Ectodermal cell (in vitro differentiated cells): ENCODE data around the gene PBX1.

Experiments used
- H3K27ac ChIP-seq: 2 replicates; pipeline ENCODE4 v1.7.0; 2013; ENCODE audit warnings: mild to moderate bottlenecking, low read depth, low read length; ENCODE audit not compliant: insufficient read depth, poor library complexity, severe bottlenecking
- H3K27me3 ChIP-seq: 2 replicates; pipeline ENCODE4 v1.7.0; 2013; ENCODE audit warnings: mild to moderate bottlenecking, low read length; ENCODE audit not compliant: insufficient read depth, control insufficient read depth, poor library complexity, severe bottlenecking
- H3K36me3 ChIP-seq: one replicate; pipeline ENCODE4 v1.7.0; 2013; ENCODE audit warnings: low read length; ENCODE audit not compliant: control insufficient read depth, insufficient read depth
- H3K4me1 ChIP-seq: one replicate; pipeline ENCODE4 v1.7.0; 2013; ENCODE audit warnings: low read length; ENCODE audit not compliant: control insufficient read depth, insufficient read depth
- H3K4me3 ChIP-seq: 2 replicates; pipeline ENCODE4 v1.7.0; 2013; ENCODE audit warnings: low read depth, low read length, control low read depth; ENCODE audit not compliant: insufficient read depth
- H3K9me3 ChIP-seq: 2 replicates; pipeline ENCODE4 v1.7.0; 2013; ENCODE audit warnings: mild to moderate bottlenecking, low read length, moderate library complexity; ENCODE audit not compliant: control insufficient read depth
- WGBS, 2 experiments: methylation state at CpG; one replicate each; pipeline ENCODE4 v1.1.7; 2013; ENCODE audit warnings: missing lambda C conversion rate in 2 of 2; 5-methylcytosine and 5-hydroxymethylcytosine counted together

The PBX1 gene

DNA sequence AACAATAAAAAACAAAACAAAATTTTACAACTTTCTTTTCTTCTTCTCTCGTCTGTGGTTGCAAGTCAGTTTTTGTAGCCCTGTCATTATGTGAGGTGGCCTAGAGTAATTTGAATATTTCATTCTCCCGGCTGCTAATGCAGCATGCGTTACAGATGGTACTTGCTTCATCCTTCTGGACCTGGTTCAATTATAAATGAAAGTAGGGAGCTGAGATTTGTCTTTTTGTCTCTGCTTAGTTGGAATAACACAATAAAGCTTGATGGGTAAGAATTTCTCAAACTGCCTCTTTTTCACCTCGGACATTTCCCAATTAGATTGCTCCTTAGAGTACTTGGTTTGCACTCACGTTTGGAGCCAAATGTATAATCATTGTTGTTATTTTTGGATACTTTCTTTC, 201.6 kb downstream of the PBX1 start:
- H3K4me3 ChIP-seq = no peak overlapping the region
- peaks cover 3% of the 10 kb centered on the region for H3K4me1 ChIP-seq
- H3K9me3 ChIP-seq = no peaks in the 10 kb centered on the region
- H3K27me3 ChIP-seq = no peaks in the 10 kb centered on the region
- no peaks in the 10 kb centered on the region for H3K36me3 ChIP-seq
- H3K27ac ChIP-seq = no peak overlapping the region
- WGBS, 2 experiments = 94 to 97% methylated on average over 4 to 5 of the region's 5 CpGs

DNA sequence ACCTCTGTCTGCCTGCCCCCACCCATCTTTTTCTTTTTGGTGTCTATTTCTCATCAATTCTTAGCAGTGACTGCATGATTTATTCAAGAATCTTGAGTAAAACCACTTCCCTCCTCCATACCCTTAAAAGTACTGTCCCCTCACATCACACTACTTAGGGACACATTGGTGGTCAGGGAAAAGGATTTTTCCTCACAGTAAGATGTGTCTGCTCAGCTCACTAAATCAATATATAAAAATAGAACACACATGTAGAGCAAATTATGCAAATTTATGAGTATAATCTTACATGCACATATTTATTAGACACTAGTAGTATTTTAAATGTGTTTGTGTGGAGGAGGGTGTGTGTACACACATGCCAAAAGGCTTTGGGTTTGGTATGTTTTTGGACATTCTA, 202.0 kb downstream of the PBX1 start:
- H3K27ac ChIP-seq = no peak overlapping the region
- H3K4me3 ChIP-seq = no peak overlapping the region
- no peaks in the 10 kb centered on the region for H3K9me3 ChIP-seq
- no peaks in the 10 kb centered on the region for H3K27me3 ChIP-seq
- H3K4me1 ChIP-seq = no peaks in the 10 kb centered on the region
- H3K36me3 ChIP-seq = no peaks in the 10 kb centered on the region

DNA sequence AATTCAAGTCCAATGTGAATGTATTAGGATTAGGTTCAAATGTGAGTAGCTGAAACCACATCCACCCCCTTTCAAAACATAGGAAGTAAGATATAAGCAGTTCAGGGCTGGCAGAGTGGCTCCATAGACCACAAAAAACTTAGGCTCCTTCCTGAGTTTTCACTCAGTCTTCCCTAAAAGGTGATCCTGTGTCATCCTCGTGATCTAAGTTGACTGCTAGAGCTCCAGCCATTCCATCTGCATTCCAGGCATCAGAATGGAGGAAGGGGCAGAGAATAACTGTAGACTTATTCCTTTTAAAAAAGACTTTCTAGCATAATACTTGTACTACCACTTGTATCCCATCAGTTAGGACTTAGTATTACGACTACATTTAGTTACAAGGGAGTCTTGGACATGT, 204.1 kb downstream of the PBX1 start:
- Histone ChIP-seq H3K27ac (no peak overlapping the region), H3K27me3 (no peaks in the 10 kb centered on the region), H3K4me1 (no peaks in the 10 kb centered on the region), H3K9me3 (no peaks in the 10 kb centered on the region), H3K36me3 (no peaks in the 10 kb centered on the region), H3K4me3 (no peak overlapping the region)
- 90 to 98% methylated on average over 2 of the region's 2 CpGs for whole genome bisulfite sequencing, 2 experiments

DNA sequence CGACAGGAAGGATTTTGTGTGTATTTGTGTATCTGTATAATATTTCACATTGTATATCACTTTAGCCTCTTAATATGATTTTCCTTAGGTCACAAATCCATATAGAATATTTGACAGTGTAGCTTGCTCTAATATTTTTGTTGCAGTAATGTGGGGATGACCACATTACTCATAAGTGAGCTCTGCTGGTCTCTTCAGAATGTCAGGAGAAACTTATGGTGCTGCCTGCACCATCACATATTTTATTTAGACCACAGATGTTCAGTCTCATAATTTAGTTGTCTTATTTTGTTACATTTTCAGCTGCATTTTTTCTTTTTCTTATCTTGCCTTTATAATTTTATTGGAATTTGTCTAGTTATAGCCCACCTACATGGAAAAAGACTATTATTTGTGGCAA, 205.3 kb downstream of the PBX1 start:
- no peak overlapping the region for H3K27ac ChIP-seq
- no peaks in the 10 kb centered on the region for H3K27me3 ChIP-seq
- no peaks in the 10 kb centered on the region for H3K9me3 ChIP-seq
- H3K4me3 ChIP-seq = no peak overlapping the region
- no CpG with 5 or more reads among the region's 1 CpG for WGBS, 2 experiments
- no peaks in the 10 kb centered on the region for H3K4me1 ChIP-seq
- H3K36me3 ChIP-seq = no peaks in the 10 kb centered on the region

DNA sequence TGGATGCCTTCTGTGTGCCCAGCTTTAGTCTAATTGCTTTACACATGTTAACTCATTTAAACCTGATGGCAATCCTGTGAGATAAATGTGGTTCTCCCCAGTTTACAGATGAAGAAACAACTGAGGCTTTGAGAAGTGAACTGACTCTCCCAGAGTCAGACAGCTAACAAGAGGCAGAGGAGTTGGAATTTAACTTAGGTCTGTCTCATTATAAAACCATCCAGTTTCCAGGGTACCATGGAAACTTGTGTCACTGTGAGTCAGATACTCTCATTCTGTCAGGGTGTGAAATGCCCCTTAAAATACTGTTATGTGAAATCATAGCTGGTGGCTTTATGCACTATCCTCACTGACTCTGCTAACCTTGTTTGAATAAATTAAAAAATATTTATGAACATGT, 206.6 kb downstream of the PBX1 start:
- Histone ChIP-seq H3K36me3 (no peaks in the 10 kb centered on the region), H3K27ac (no peak overlapping the region)

DNA sequence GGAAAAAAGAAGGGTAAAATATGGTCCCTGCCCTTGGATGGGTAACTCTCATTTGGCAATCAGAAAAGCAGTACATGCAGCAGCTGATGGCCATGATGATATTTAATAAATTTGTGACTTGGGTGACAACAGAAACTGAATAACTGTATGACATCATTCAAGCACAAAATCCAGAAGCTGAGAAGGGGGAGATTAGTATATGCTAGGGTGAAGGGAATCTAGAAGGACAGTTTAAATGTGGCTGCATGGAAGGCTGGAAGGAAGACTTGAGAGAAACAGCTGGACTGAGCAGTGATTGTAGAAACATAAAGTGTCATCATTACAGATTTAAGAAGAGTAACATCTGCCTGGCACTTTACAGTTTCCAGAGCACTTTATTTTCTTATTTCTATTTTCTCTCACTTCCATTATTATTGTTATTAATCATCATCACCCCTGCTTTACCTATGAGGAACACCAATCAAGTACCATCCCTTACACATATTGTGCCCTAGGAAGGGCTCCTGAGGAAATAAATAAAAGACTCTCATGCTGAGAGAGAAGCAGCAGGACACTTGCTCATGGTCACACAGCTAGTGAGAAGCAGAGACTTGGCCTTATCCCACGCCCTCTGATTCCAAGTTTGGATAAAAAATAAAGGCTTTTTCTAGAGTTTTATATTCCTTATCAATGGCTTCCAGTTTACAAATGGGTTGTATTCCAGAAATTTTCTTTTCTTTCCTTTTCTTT, 207.2 kb downstream of the PBX1 start:
- H3K4me1 ChIP-seq = peaks cover 4% of the 10 kb centered on the region
- 87 to 100% methylated on average over 1 of the region's 1 CpG for WGBS, 2 experiments
- no peak overlapping the region for H3K27ac ChIP-seq
- no peaks in the 10 kb centered on the region for H3K9me3 ChIP-seq
- no peaks in the 10 kb centered on the region for H3K36me3 ChIP-seq
- H3K27me3 ChIP-seq = no peaks in the 10 kb centered on the region
- no peak overlapping the region for H3K4me3 ChIP-seq

More for the DNA sequence above, 206.6 kb downstream of the PBX1 start:
- no peak overlapping the region for H3K4me3 ChIP-seq
- no peaks in the 10 kb centered on the region for H3K9me3 ChIP-seq
- H3K4me1 ChIP-seq = peaks cover under 1% of the 10 kb centered on the region
- no peaks in the 10 kb centered on the region for H3K27me3 ChIP-seq

DNA sequence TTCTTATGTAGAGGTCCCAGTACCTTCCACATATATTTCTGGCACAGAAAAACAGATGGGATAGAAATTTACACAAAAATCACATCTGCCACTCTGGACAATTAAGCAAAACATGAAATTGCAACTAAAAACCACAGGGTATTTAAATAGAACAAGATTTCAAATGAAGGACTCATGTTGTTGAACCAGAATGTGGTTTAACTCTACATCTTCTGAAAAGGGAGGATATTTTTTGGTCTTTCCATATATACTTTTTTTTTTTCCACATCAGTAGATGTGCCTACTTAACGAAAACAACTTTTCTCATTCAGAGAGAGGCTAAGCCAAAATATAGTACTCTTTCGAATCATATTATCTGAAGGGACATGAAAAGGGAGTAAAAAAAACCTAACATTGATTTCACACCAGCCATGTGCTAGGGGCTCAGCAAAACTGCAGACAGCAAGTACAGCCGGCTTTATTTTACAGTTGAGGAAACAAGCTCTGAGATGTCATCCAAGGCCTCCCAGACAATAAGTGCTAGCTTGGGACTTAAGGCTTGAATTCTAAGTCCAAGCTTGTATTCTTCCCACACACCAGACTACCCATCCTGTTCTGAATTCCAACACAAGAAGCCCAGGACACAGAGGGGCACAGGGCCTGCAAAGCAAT, 208.9 kb downstream of the PBX1 start:
- H3K27me3 ChIP-seq = no peaks in the 10 kb centered on the region
- no peak overlapping the region for H3K27ac ChIP-seq
- H3K4me1 ChIP-seq = peaks cover 10% of the 10 kb centered on the region
- H3K4me3 ChIP-seq = no peak overlapping the region
- no peaks in the 10 kb centered on the region for H3K36me3 ChIP-seq
- H3K9me3 ChIP-seq = no peaks in the 10 kb centered on the region
- WGBS, 2 experiments = 95 to 96% methylated on average over 3 of the region's 3 CpGs

DNA sequence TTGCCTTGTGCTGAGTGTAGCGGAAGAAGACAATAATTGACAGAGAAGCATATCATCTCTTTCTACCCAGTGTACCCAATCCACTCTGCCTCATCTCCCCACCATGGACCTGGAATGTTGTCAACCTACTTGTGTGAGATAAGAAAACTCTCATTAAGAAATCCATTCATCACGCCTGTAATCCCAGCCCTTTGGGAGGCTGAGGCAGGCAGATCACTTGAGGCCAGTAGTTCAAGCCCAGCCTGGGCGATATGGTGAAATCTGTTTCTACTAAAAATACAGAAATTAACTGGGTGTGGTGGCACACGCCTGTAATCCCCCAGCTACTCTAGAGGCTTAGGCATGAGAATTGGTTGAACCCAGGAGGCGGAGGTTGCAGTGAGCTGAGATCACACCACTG, 209.6 kb downstream of the PBX1 start:
- Histone ChIP-seq H3K36me3 (no peaks in the 10 kb centered on the region), H3K4me1 (peaks cover 10% of the 10 kb centered on the region), H3K4me3 (no peak overlapping the region), H3K27ac (no peak overlapping the region), H3K27me3 (no peaks in the 10 kb centered on the region), H3K9me3 (no peaks in the 10 kb centered on the region)
- 91 to 95% methylated on average over 5 of the region's 5 CpGs for WGBS, 2 experiments

DNA sequence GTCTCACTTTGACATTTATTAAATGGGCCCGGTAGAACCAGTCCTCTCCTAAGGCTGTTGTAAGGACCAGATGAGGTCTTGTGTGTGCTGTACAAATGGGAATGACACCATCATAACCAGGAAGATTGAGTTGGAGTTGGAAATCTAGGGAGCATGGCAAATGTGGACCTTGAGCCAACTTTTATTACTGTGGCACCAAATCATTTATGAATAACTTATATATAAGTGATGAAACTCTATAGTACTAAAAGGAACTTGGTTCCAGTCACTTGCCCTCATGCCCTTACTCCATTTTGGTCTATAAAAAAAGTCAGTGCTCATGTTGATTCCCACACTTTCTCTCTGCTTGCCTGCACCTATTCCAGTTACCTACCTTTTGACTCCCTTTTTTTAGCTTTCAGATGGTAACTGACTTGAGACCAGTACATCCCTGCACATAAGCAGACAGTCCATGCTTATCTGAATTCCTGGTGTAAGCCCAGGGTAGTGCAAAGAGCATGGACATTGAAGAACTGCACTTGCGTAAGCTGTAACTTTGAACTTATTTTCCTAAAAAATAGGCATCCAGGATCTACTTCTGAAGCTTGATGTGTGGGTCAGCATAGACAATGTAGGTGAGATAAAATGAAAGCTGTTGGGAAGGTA, 210.6 kb downstream of the PBX1 start:
- no peaks in the 10 kb centered on the region for H3K36me3 ChIP-seq
- H3K27ac ChIP-seq = no peak overlapping the region
- H3K27me3 ChIP-seq = no peaks in the 10 kb centered on the region
- 99 to 100% methylated on average over 2 of the region's 2 CpGs for WGBS, 2 experiments
- H3K4me3 ChIP-seq = no peak overlapping the region
- no peaks in the 10 kb centered on the region for H3K9me3 ChIP-seq
- peaks cover 10% of the 10 kb centered on the region for H3K4me1 ChIP-seq

DNA sequence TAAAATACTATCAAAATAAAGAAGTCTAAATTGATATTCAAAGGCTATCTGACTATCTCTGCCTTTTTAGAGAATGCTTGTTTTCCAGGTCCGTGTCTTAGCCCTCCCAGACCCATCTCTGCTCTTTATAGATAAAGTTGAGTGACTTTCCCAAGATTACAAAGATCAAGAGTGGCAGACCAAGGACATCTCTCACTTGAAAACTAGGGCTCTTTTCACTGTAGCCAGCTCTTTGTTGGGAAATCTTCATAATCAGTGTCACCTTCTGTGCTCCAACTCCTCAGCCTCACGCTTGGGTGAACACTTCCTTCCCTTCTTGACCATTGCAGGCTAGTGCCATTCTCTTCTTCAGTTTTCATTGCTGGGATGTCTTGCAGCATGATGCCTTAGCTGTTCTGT, 211.1 kb downstream of the PBX1 start:
- Histone ChIP-seq H3K27me3 (no peaks in the 10 kb centered on the region), H3K9me3 (no peaks in the 10 kb centered on the region), H3K4me3 (no peak overlapping the region), H3K36me3 (no peaks in the 10 kb centered on the region), H3K4me1 (peaks cover 10% of the 10 kb centered on the region), H3K27ac (no peak overlapping the region)
- 97 to 100% methylated on average over 2 of the region's 2 CpGs for WGBS, 2 experiments
